HG02678 (cell line): Measurements from ENCODE around the gene FRMPD2.
"Not testable (repeated sequence)": the region's sequence is repeated elsewhere in the genome, so short reads cannot be mapped to it uniquely, and the experiment has no call there.

Experiments
- ATAC-seq: cut with Tn5 transposase; IDR thresholded peaks from one replicate; pipeline ENCODE4 v1.9.1; 2021; ENCODE audit warnings: mild to moderate bottlenecking, moderate library complexity; ENCODE audit not compliant: unreplicated experiment

FRMPD2 gene

GRCh38 chr10:48154211-48155140 lies 120.0 kb downstream of the FRMPD2 start:
- not testable (repeated sequence) for ATAC-seq

DNA sequence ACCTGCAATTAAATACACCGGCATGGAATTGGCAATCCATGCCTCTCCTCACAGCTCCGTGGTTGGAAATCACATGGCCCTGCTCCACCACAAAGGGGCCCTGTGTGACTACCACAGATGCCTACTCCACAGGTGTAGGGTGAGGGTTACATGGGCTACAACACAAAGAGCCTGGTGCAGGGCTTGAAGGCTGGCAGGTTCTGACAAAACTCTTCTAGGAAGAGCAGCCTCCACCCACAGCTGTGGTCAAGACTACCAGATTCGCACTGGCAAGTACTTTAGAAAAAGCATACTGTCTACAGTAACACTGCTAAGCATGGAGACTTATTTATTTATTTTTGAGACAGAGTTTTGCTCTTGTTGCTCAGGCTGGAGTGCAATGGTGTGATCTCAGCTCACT lies 126.9 kb downstream of the FRMPD2 start:
- not testable (repeated sequence) for ATAC-seq

- not testable (repeated sequence) for ATAC-seq
Observed at GRCh38 chr10:48143721-48144642, 130.5 kb downstream of the FRMPD2 start.

- not testable (repeated sequence) for ATAC-seq
Observed at GRCh38 chr10:48140949-48141348, 133.5 kb downstream of the FRMPD2 start.

DNA sequence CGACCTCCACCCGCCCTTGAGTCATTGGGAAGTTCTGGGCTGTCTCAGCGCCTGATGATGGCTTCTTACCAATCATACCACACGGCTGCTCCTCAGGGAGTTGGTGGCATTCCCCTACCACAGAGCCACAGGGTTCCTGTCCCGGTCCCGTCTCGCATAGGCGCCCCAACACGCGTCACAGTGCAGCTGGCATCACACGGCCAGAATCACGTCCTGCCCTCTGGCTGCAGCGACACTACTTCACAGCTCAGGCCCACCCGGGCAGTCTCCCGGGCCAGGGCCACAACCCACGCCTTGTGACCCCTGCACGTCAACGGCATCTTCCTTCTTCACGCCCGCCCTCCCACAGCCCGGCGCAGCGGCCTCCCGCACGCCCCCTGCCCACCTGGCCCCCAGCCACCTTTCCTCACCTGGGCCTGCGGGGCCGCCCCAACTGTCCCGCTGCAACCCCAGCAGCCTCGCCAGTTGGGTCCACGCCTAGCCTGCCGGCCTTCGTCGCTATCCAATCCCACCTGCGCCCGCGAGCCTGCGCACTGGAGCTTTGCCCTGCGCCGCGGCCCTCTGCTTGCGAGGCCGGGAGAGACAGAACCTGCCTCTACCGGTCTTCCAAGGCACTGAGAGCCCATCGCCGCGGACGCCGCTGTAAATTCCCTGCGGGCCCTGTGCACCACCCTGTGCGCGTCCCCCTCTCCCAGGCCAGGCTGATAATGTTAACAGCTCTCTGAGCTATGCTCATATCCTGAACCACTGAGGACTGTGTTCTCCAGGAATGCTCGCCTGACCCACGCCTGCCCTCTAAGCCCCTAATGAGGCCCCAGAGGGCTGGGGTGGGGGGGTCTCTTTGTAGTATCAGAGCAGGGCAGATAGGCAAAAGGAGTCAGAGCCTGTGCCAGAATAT lies 134.3 kb downstream of the FRMPD2 start:
- not testable (repeated sequence) for ATAC-seq

DNA sequence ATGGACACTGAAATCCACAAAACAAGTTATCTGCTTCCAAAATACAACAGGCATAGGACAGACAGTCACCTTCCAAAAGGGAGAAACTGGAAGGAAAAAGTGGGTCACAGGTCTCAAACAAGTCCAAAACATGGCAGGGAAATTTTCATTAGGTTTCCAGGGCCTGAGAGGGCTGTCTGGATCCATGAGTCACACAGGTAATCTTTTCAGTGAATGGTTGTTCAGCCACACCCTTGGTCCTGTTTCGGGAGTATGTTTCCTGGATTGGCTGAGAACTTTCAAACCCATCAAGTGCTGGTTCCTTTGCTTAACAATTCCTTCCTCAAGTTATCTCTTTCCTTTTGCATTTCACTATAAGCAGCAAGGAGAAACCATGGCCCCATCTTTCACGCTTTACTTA lies 145.5 kb downstream of the FRMPD2 start:
- ATAC-seq = not testable (repeated sequence)

GRCh38 chr10:48126251-48126650 lies 148.2 kb downstream of the FRMPD2 start:
- not testable (repeated sequence) for ATAC-seq

- ATAC-seq = not testable (repeated sequence)
Observed at GRCh38 chr10:48125631-48126030, 148.9 kb downstream of the FRMPD2 start.

DNA sequence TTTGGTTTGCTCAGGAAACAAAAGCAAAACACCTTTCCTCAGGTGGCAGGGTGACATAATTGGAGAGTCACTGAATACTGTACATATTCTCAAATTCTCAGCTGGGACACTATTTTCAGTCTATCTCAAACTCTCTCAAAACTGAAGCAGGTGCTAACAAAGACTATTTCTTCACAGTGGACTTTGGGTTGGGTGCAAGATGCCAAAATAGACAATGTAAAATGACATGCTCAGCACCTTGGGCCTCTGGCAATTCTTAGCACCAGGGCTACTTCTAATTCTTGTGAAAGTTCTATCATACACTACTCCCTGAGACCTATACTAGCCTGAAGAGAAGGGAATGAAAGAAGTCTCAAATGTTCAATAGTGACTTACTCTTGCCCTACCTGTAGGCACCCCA lies 151.9 kb downstream of the FRMPD2 start:
- not testable (repeated sequence) for ATAC-seq

GRCh38 chr10:48110277-48110676 lies 164.2 kb downstream of the FRMPD2 start:
- not testable (repeated sequence) for ATAC-seq
